ENCODE results near the gene SUCO. TPM values are rescaled to one million over a fixed set of nuclear protein-coding genes. Genes with fewer than 3 reads are reported as not detected.

The SUCO gene
- total and polyA plus RNA-seq, 2 of the 8 experiments (the other 6 are each of a cell fraction or from before 2014, with no cell fraction given), result 8.3 to 35.8 TPM

GRCh38 chr1:172629638-172630037 is 96.7 kb downstream of the SUCO start:
- ChIA-PET CTCF (ENCODE audit: partially characterized antibody) (interaction anchor here (0.5 to 1.5 kb wide), 4 partner anchors 20 to 420 kb away, joined by 3 to 5 read pairs (median 4); no protein-coding TSS in a partner anchor), POLR2A (ENCODE audit: partially characterized antibody) (no interaction called here)
- Histone ChIP-seq H4K8ac (ENCODE audit: extremely low read depth, insufficient read depth, low read length) (no peak overlapping the region), H3K56ac (replicated peaks; ENCODE audit: insufficient read length, low read depth, low read length) (no peak overlapping the region), H3K36me3 (ENCODE audit: control insufficient read depth in 2 of 4, insufficient read depth in 4 of 4, low read length in 3 of 4) (no peaks in the 10 kb centered on the region), H3K79me2 (ENCODE audit: control insufficient read depth in 1 of 2, insufficient read depth in 2 of 2, low read length in 2 of 2) (no peaks in the 10 kb centered on the region), H3K27me3 (replicated peaks in 1 of 4; ENCODE audit: control insufficient read depth in 3 of 4, extremely low read depth in 1 of 4, insufficient read depth in 3 of 4, low read length in 3 of 4) (no peaks in the 10 kb centered on the region), H3K23me2 (ENCODE audit: low read depth, low read length) (no peaks in the 10 kb centered on the region), H2BK12ac (ENCODE audit: low read depth, low read length) (no peak overlapping the region), H3K79me1 (ENCODE audit: low read depth, low read length) (no peaks in the 10 kb centered on the region), H3K4me1 (replicated peaks in 1 of 4; ENCODE audit: control insufficient read depth in 3 of 4, insufficient read depth in 4 of 4, low read length in 3 of 4) (peaks cover 0 to 4% (median 0%) of the 10 kb centered on the region in 4 experiments; a peak in 1 of 7 replicates), H3K4me2 (ENCODE audit: insufficient read depth in 1 of 2, low read depth in 2 of 2, low read length in 2 of 2) (no peak overlapping the region), H2AK5ac (ENCODE audit: low read depth, low read length) (no peak overlapping the region), H3K9ac (replicated peaks in 1 of 4; ENCODE audit: extremely low read depth in 1 of 4, low read depth in 3 of 4, low read length in 3 of 4) (no peak overlapping the region), H2BK15ac (ENCODE audit: low read length) (no peak overlapping the region), H2BK120ac (replicated peaks; ENCODE audit: low read depth, low read length) (peak overlapping the region; percentile 21), H3K27ac (ENCODE audit: low read depth, low read length) (no peak overlapping the region), H4K5ac (ENCODE audit: insufficient read length, low read depth, low read length) (no peak overlapping the region), H4K91ac (replicated peaks; ENCODE audit: insufficient read length, low read length) (no peak overlapping the region), H4K20me1 (replicated peaks in 1 of 2; ENCODE audit: control insufficient read depth in 1 of 2, insufficient read depth in 2 of 2, low read length in 2 of 2) (no peaks in the 10 kb centered on the region), H3K4ac (replicated peaks; ENCODE audit: insufficient read length, low read depth, low read length) (no peak overlapping the region), H2BK5ac (ENCODE audit: low read depth, low read length) (no peak overlapping the region), H3K9me3 (ENCODE audit: insufficient read depth in 2 of 2, low read depth in 1 of 2, low read length in 1 of 2) (peaks cover 4 to 7% of the 10 kb centered on the region in 2 experiments; a peak in 1 of 4 replicates), H2BK20ac (ENCODE audit: low read length) (no peak overlapping the region), H2AFZ (ENCODE audit: low read length) (no peak overlapping the region), H3K18ac (ENCODE audit: extremely low read depth, low read length) (no peak overlapping the region), H3K14ac (ENCODE audit: insufficient read length) (no peak overlapping the region), H3K23ac (ENCODE audit: insufficient read length) (no peak overlapping the region), H3K4me3 (ENCODE audit: extremely low read depth in 1 of 4, insufficient read depth in 2 of 4, low read depth in 3 of 4, low read length in 4 of 4) (no peak overlapping the region)
- FAIRE-seq, result no peak
- WGBS, 2 experiments (ENCODE audit: extremely low coverage in 1 of 2, insufficient coverage in 1 of 2, insufficient read length in 1 of 2, insufficient replicate concordance in 2 of 2, low coverage in 1 of 2, low lambda C conversion rate in 2 of 2, missing lambda C conversion rate in 1 of 2), result 100% methylated on average over 2 of the region's 2 CpGs; no CpG with 5 or more reads in 1 of the 2 experiments
- DNase-seq (ENCODE audit: low read depth in 1 of 2, low spot score in 2 of 2), result no peak
- no peak for TF ChIP-seq CTCF (IDR thresholded peaks at IDR 0.05; ENCODE audit: control extremely low read depth in 1 of 3, insufficient read depth in 1 of 3, low read depth in 1 of 3, low read length in 3 of 3)
- TF ChIP-seq RAD21 (IDR thresholded peaks at IDR 0.05 in 1 of 2, conservative IDR thresholded peaks at IDR 0.05 in 1 of 2; ENCODE audit: low read depth in 2 of 2, low read length in 2 of 2), result no peak
- TF ChIP-seq JUN (IDR thresholded peaks at IDR 0.05; ENCODE audit: low read depth, low read length), result no peak
- TF ChIP-seq CTBP2 (IDR thresholded peaks at IDR 0.05; ENCODE audit: borderline replicate concordance, insufficient read depth, insufficient read length, low read length), result no peak
- no peak for TF ChIP-seq YY1 (IDR thresholded peaks at IDR 0.05; ENCODE audit: low read depth, low read length)
- no peak for TF ChIP-seq SIN3A (conservative IDR thresholded peaks at IDR 0.05 in 1 of 2, IDR thresholded peaks at IDR 0.05 in 1 of 2; ENCODE audit: low read depth in 1 of 2, low read length in 2 of 2)
- no peak for TF ChIP-seq KDM1A (IDR thresholded peaks at IDR 0.05; ENCODE audit: borderline replicate concordance, low read length)
- no peak for TF ChIP-seq FOSL1 (IDR thresholded peaks at IDR 0.05; ENCODE audit: insufficient read depth, low read depth, low read length)
- TF ChIP-seq MAFK (IDR thresholded peaks at IDR 0.05; ENCODE audit: low read depth, low read length), result no peak
- no peak for TF ChIP-seq RNF2 (IDR thresholded peaks at IDR 0.05; ENCODE audit: borderline replicate concordance, low read depth, low read length, missing control alignments, poor library complexity, severe bottlenecking)
